Activated gamma-delta T cell (primary cell): ENCODE results near the gene NOL6.
"Not testable (repeated sequence)": the region's sequence is repeated elsewhere in the genome, so short reads cannot be mapped to it uniquely, and the experiment has no call there.

Source experiments
- DNase-seq: peaks from one replicate; lab custom pipeline; 2025; lab: John Stamatoyannopoulos, UW

The NOL6 gene

DNA sequence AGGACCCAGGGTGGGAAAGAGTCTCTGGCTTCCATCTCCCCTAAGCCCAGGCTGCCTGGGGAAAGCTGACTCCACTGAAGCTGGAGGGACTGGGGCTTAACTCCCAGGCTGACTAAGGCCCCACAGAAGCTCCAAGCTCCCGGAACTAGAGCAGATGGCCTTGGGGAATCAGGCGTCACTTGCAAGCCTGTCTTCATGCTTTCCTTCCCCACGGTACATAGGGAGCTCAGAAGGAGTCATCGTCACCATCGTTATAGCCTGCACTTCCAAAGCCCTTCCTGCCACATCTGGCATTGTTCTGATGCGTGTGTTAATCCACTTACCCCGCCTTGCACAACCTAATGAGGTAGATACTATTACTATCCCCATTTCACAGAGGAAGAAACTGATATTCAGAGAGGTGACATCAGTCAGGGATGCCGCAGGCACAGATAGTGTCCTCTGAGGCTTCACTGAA lies 37.9 kb downstream of the NOL6 start:
- no peak for DNase-seq

- DNase-seq, result no peak
Observed at GRCh38 chr9:33434317-33435105, 39.2 kb downstream of the NOL6 start.

- no peak for DNase-seq
Observed at GRCh38 chr9:33433871-33434270, 39.9 kb downstream of the NOL6 start.

GRCh38 chr9:33431420-33431819 lies 42.3 kb downstream of the NOL6 start:
- no peak for DNase-seq

- DNase-seq, result no peak
Observed at GRCh38 chr9:33430942-33431341, 42.8 kb downstream of the NOL6 start.

GRCh38 chr9:33429256-33429985 lies 44.3 kb downstream of the NOL6 start:
- no peak for DNase-seq

- no peak for DNase-seq
Observed at GRCh38 chr9:33426843-33427293, 46.9 kb downstream of the NOL6 start.

- no peak for DNase-seq
Observed at GRCh38 chr9:33425128-33425533, 48.6 kb downstream of the NOL6 start.

DNA sequence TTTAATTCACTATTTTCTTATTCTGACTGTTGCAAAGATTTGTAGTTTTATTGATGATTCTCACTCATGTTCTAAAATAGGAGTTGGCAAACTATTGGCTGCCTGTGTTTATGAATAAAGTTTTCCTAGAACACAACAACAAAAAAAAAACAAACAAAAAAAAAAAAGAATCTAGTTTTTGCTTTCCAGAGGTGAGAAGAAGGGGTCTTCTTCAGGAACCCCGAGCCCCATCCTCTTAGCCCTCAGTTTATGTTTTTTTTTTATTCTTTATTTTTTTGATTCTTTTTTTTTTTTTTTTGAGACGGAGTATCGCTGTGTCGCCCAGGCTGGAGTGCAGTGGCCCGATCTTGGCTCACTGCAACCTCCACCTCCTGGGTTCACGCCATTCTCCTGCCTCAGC lies 49.2 kb downstream of the NOL6 start:
- DNase-seq, result not testable (repeated sequence)

- DNase-seq, result not testable (repeated sequence)
Observed at GRCh38 chr9:33424043-33424442, 49.7 kb downstream of the NOL6 start.

GRCh38 chr9:33419708-33420303 lies 53.9 kb downstream of the NOL6 start:
- DNase-seq, result no peak

GRCh38 chr9:33418090-33418489 lies 55.6 kb downstream of the NOL6 start:
- DNase-seq, result no peak

DNA sequence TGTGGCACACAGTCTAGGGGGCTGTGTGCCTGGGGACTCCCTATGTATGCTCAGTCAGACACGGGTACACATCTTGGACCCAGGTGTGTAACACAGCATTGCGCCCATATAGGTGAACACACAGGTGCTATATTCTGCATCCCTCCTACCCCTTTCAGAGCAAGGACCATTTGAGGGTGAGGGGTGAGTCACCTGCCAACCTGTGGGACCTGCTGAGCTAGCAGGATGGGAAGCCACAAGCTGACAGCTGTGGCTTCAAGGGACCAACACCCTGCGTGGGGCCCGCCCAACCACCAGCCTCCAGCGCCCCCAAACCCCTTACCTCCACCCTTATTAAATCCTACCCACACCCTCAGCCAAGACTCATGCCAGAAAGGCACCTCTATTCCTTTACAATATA lies 56.7 kb downstream of the NOL6 start:
- no peak for DNase-seq

DNA sequence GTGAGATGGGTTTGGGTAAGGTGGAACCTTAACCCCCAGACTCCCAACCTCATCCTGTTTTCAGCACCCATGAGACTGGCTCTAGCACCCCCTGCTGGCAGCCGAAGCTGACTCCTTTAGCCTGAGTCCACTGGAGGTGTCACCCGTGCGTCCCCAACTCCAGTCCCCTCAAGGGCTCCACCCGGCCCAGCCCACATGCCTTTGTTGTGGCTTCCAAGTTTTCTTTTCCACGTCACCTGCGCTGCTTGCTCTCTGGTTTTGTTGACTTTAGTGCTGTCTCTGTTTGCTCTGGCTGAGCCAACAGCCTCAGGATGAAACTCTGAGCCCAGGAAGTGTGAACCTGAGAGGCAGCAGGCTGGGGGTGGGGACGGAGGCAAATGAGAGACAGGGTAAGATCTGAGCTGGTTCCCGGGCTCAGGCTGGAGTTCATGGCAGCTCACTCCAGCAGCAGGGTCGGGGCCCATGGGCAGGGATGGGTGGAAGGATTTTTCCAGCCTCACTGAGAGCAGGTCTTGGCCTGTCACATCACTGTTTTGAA lies 58.2 kb downstream of the NOL6 start:
- no peak for DNase-seq

DNA sequence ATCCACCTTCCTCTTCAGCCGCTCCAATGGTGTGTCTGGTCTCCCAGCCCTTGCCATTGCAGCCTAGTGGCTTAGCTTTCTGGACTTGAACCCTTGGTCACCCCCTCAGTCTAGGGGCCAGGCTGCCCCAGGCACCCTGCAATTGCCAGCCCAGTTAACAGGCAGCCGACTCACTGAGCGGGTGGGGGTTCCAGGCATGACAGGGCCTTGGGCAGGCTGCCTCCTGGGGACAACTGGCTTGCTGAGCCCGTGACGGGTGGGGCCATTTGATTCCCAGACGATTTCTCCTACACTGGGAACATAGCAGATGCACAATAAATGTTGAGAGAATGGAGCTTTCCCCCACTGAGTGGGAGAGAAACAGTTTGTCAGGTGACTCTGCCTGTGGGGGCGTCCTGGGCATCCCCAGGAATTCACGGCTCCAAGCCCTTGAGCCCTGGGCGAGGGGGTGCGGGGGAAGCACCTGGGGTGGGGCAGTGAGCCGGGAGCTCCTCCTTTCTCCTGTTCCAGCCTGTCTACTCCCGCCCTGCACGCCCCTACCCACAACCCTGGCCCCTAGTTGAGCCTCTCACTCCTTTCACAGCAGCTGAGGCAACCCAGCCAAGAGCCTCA lies 58.7 kb downstream of the NOL6 start:
- no peak for DNase-seq

DNA sequence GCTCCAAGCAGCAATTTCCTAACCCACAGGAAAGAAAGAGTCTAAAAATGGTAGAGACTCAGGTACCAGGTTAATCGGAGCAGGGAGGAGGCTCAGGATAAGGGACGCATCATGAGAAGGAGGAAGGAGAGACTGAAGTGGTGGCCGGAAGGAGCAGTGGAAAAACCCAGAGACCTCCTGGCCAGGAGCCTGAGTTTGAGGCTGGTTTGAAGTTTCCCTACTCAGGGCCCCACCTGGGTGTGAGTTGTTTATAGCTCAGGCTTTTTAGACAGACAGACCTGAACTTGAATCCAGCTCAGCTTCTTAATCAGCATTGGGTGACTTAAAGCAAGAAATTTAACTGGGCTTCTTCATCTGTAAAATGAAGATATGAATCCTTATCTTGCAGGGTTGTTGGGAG lies 59.5 kb downstream of the NOL6 start:
- no peak for DNase-seq
